A549 (cell line): ENCODE results near the gene RALA. TPM values are rescaled to one million over a fixed set of nuclear protein-coding genes. Genes with fewer than 3 reads are reported as not detected.

Experiments
- ATAC-seq, 2 experiments: fragments of 200-7000 bp in 1 of 2; fragments of >200 bp in 1 of 2; cut with Nextera tagmentation in 1 of 2; cut with Tn5 transposase in 1 of 2; 3 replicates each; pipeline versions ENCODE4 v1.8.0 to v1.9.1; 2018 to 2020; ENCODE audit warnings: mild to moderate bottlenecking in 1 of 2, moderate library complexity in 1 of 2
- CTCF ChIA-PET: fragments of 300-600 bp; sonication (Branson Sonifier 250); formaldehyde crosslinking; extraction: SDS; loops from one replicate; lab custom pipeline; 2021; ENCODE audit warnings: antibody characterized with exemption, inconsistent platforms; lab: Yijun Ruan, JAX
- POLR2A ChIA-PET: fragments of 350-600 bp; formaldehyde crosslinking; extraction: SDS; loops from one replicate; lab custom pipeline; 2021; ENCODE audit warnings: antibody characterized with exemption, inconsistent platforms; lab: Yijun Ruan, JAX
- DNase-seq, 2 experiments: peaks; one replicate each; pipeline versions ENCODE4 v3.0.0 to v3.0.0-alpha.2; 2011 to 2016; ENCODE audit warnings: low read depth in 1 of 2, low spot score in 1 of 2
- FAIRE-seq: peaks from 2 replicates; lab custom pipeline; 2011; peaks lifted over from hg19 to GRCh38; lab: Jason Lieb, UNC
- H3K27ac ChIP-seq, 2 experiments: fragments of >200 bp; sonication (Bioruptor Twin); formaldehyde crosslinking; 3 replicates each; pipeline ENCODE4 v1.5.1; 2016 to 2017
- H3K4me1 ChIP-seq: fragments of >200 bp; sonication (Bioruptor Twin); formaldehyde crosslinking; 3 replicates; pipeline ENCODE4 v1.6.1; 2016
- H3K4me2 ChIP-seq: fragments of >200 bp; sonication (Bioruptor Twin); formaldehyde crosslinking; 3 replicates; pipeline ENCODE4 v1.6.1; 2016
- H3K4me3 ChIP-seq: fragments of >200 bp; sonication (Bioruptor Twin); formaldehyde crosslinking; 3 replicates; pipeline ENCODE4 v1.5.1; 2016
- H3K9me3 ChIP-seq: fragments of >200 bp; sonication (Bioruptor Twin); formaldehyde crosslinking; 3 replicates; pipeline ENCODE4 v1.6.1; 2016
- CHD2 ChIP-seq: fragments of 150-350 bp; IDR thresholded peaks from 2 replicates; pipeline ENCODE4 v1.6.1; 2014; ENCODE audit warnings: low read length; ENCODE audit not compliant: partially characterized antibody
- CTCF ChIP-seq: fragments of >200 bp; sonication (Bioruptor Twin); formaldehyde crosslinking; IDR thresholded peaks from 3 replicates; pipeline ENCODE4 v1.5.1; 2016
- E2F6 ChIP-seq: IDR thresholded peaks from 2 replicates; pipeline ENCODE4 v1.6.1; 2012; ENCODE audit warnings: low read depth, borderline replicate concordance
- ELK1 ChIP-seq: fragments of 150-350 bp; IDR thresholded peaks from 2 replicates; pipeline ENCODE4 v1.6.1; 2014; ENCODE audit warnings: low read depth, mild to moderate bottlenecking, low read length
- FOSL2 ChIP-seq, 2 experiments: fragments of 450-650 bp in 1 of 2; fragments of >200 bp in 1 of 2; sonication (Bioruptor Twin) in 1 of 2; formaldehyde crosslinking; IDR thresholded peaks; 2 replicates each; pipeline versions ENCODE4 v1.5.0 to v1.6.1; 2016 to 2020; ENCODE audit warnings: mild to moderate bottlenecking in 1 of 2, moderate library complexity in 1 of 2
- GATA3 ChIP-seq: IDR thresholded peaks from 2 replicates; pipeline ENCODE4 v1.6.1; 2012; ENCODE audit warnings: borderline replicate concordance
- HES2 ChIP-seq: fragments of >200 bp; sonication (Bioruptor Twin); formaldehyde crosslinking; IDR thresholded peaks from 2 replicates; pipeline ENCODE4 v1.6.1; 2016
- HOXA7 ChIP-seq: fragments of 250-450 bp; sonication (Bioruptor Pico); IDR thresholded peaks from 2 replicates; pipeline ENCODE4 v1.5.0; 2020; ENCODE audit warnings: mild to moderate bottlenecking, moderate library complexity
- JUN ChIP-seq, 2 experiments: fragments of >200 bp; sonication (Bioruptor Twin); formaldehyde crosslinking; IDR thresholded peaks; 2 replicates in 1 of 2; 3 replicates in 1 of 2; pipeline ENCODE4 v1.6.1; 2016 to 2017
- MAX ChIP-seq: IDR thresholded peaks from 2 replicates; pipeline ENCODE4 v1.6.1; 2012
- MYC ChIP-seq: IDR thresholded peaks from 2 replicates; pipeline ENCODE4 v1.6.1; 2012; ENCODE audit warnings: mild to moderate bottlenecking, inconsistent platforms, low read length, improper control_type of control experiment, borderline replicate concordance
- PHF8 ChIP-seq: fragments of 200-600 bp; sonication (generic); IDR thresholded peaks from 2 replicates; pipeline ENCODE4 v1.6.1; 2016; ENCODE audit warnings: low read depth, mild to moderate bottlenecking, antibody characterized with exemption, moderate library complexity, borderline replicate concordance
- RCOR1 ChIP-seq: fragments of 150-350 bp; IDR thresholded peaks from 2 replicates; pipeline ENCODE4 v1.6.1; 2014; ENCODE audit warnings: antibody characterized with exemption, low read length, low read depth
- REST ChIP-seq: fragments of 200-600 bp; sonication (generic); IDR thresholded peaks from 2 replicates; pipeline ENCODE4 v1.6.1; 2016; ENCODE audit warnings: antibody characterized with exemption, mild to moderate bottlenecking, moderate library complexity
- RFX5 ChIP-seq: fragments of 450-650 bp; IDR thresholded peaks from 2 replicates; pipeline ENCODE4 v1.7.1; 2014; ENCODE audit warnings: antibody characterized with exemption, mild to moderate bottlenecking, moderate library complexity
- RNF2 ChIP-seq: fragments of 200-600 bp; sonication (generic); IDR thresholded peaks from 2 replicates; pipeline ENCODE4 v1.6.1; 2016; ENCODE audit warnings: low read depth, mild to moderate bottlenecking, antibody characterized with exemption, moderate library complexity, borderline replicate concordance
- ZC3H11A ChIP-seq: fragments of 450-650 bp; IDR thresholded peaks from 2 replicates; pipeline ENCODE4 v1.6.1; 2014; ENCODE audit warnings: antibody characterized with exemption, mild to moderate bottlenecking
- ZNF302 ChIP-seq: fragments of 250-450 bp; sonication (Bioruptor Pico); IDR thresholded peaks from 2 replicates; pipeline ENCODE4 v1.9.0; 2021; ENCODE audit warnings: inconsistent platforms, mild to moderate bottlenecking, moderate library complexity
- WGBS: methylation state at CpG from one replicate; pipeline ENCODE4 v1.1.6; 2017; ENCODE audit errors: missing lambda C conversion rate; 5-methylcytosine and 5-hydroxymethylcytosine counted together
- polyA plus RNA-seq, 4 experiments: library from polyadenylated mRNA; depleted of rRNA in 3 of 4; stranded (reverse); fragments of >200 nt; fragmentation: RNase III in 1 of 4; extraction: RNeasy Plus Mini Kit Qiagen cat#74134 plus additional on column Dnase treatment in 1 of 4; gene quantifications; 2 replicates in 3 of 4; 3 replicates in 1 of 4; pipeline ENCODE4 v1.2.3, GENCODE V29; 2011 to 2017

RALA gene
- polyA plus RNA-seq, 2 of the 4 experiments (the other 2 are of a cell fraction), result 30.1 to 43.7 TPM

- FAIRE-seq (no peak), ATAC-seq (no peak), DNase-seq (no peak)
- Histone ChIP-seq H3K27ac (no peak overlapping the region), H3K9me3 (no peaks in the 10 kb centered on the region), H3K4me2 (no peak overlapping the region), H3K4me1 (no peaks in the 10 kb centered on the region), H3K4me3 (no peak overlapping the region)
- TF ChIP-seq ZNF302, result no peak
- no peak for TF ChIP-seq CTCF
- no peak for TF ChIP-seq JUN (IDR thresholded peaks at IDR 0.05)
- no peak for TF ChIP-seq CHD2
- TF ChIP-seq PHF8, result no peak
- no peak for TF ChIP-seq HES2
- no peak for TF ChIP-seq GATA3
- no peak for TF ChIP-seq RNF2
- CTCF ChIA-PET, result no interaction called here
- WGBS, result 70% methylated on average over 1 of the region's 1 CpG
- POLR2A ChIA-PET, result no interaction called here
These were observed 20.8 kb downstream of the RALA start for GRCh38 chr7:39644170-39644569.

- CTCF ChIA-PET, result interaction anchor here (1.0 to 1.7 kb wide), 2 partner anchors 65 to 100 kb away, joined by 5 read pairs; no protein-coding TSS in a partner anchor
- TF ChIP-seq RFX5 (no peak), ZNF302 (no peak), RCOR1 (no peak), FOSL2 (IDR thresholded peaks at IDR 0.05) (no peak), FOSL2 (CRISPR knock-in tag; IDR thresholded peaks at IDR 0.05) (no peak), E2F6 (no peak), MAX (no peak), ELK1 (no peak), ZC3H11A (no peak), HOXA7 (CRISPR knock-in tag) (no peak)
- Histone ChIP-seq H3K4me3 (no peak overlapping the region), H3K4me1 (no peaks in the 10 kb centered on the region), H3K4me2 (no peak overlapping the region), H3K27ac (no peak overlapping the region), H3K9me3 (no peaks in the 10 kb centered on the region)
- no peak for DNase-seq
- FAIRE-seq, result no peak
- 95% methylated on average over 5 of the region's 5 CpGs for WGBS
- ATAC-seq, result no peak
- POLR2A ChIA-PET, result no interaction called here
These were observed 22.4 kb downstream of the RALA start for GRCh38 chr7:39645482-39646407.

GRCh38 chr7:39647816-39648215 is 24.4 kb downstream of the RALA start:
- DNase-seq (no peak), ATAC-seq (no peak), FAIRE-seq (no peak)
- no peak overlapping the region for H3K4me3 ChIP-seq
- ChIA-PET POLR2A (no interaction called here), CTCF (interaction anchor here (1.1 kb wide), 1 partner anchor 67 kb away, joined by 3 read pairs; no protein-coding TSS in a partner anchor)
- no peak overlapping the region for H3K27ac ChIP-seq
- H3K4me2 ChIP-seq, result no peak overlapping the region
- no peaks in the 10 kb centered on the region for H3K4me1 ChIP-seq
- H3K9me3 ChIP-seq, result no peaks in the 10 kb centered on the region
- TF ChIP-seq REST (no peak), MAX (no peak), E2F6 (no peak), MYC (no peak)
